GM19372 (cell line): ENCODE measurements around the gene RABL2A.
"Not testable (repeated sequence)": the region's sequence is repeated elsewhere in the genome, so short reads cannot be mapped to it uniquely, and the experiment has no call there.

Experiments used
- ATAC-seq: cut with Tn5 transposase; IDR thresholded peaks from one replicate; pipeline ENCODE4 v1.9.1; 2021; ENCODE audit warnings: mild to moderate bottlenecking, low read depth, moderate library complexity; ENCODE audit not compliant: unreplicated experiment

The RABL2A gene

GRCh38 chr2:113604661-113605060 is 22.4 kb upstream of the RABL2A start:
- ATAC-seq = not testable (repeated sequence)

- ATAC-seq = not testable (repeated sequence)
Observed at GRCh38 chr2:113606036-113606435, 21.0 kb upstream of the RABL2A start.

GRCh38 chr2:113609822-113610221 is 17.2 kb upstream of the RABL2A start:
- ATAC-seq = not testable (repeated sequence)

GRCh38 chr2:113621002-113621401 is 6.1 kb upstream of the RABL2A start:
- not testable (repeated sequence) for ATAC-seq

DNA sequence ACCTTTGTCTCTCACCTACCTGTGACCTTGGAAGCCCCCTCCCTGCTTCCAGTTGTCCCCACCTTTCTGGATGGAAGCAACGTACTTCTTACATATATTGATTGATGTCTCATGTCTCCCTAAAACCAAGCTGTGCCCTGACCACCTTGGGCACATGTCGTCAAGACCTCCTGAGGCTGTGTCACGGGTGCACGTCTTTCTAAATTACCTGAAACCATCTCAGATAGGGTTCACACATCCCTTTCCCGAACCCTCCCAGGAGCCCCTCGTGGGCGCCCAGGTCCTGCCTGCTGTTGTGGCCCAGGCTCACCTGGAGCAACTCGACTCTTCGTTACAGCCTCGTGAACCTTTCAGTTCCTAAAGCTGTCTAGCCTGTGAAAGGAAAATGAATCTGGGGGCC is 1.2 kb upstream of the RABL2A start:
- ATAC-seq = not testable (repeated sequence)

GRCh38 chr2:113632849-113633345 is 5.8 kb downstream of the RABL2A start:
- not testable (repeated sequence) for ATAC-seq

DNA sequence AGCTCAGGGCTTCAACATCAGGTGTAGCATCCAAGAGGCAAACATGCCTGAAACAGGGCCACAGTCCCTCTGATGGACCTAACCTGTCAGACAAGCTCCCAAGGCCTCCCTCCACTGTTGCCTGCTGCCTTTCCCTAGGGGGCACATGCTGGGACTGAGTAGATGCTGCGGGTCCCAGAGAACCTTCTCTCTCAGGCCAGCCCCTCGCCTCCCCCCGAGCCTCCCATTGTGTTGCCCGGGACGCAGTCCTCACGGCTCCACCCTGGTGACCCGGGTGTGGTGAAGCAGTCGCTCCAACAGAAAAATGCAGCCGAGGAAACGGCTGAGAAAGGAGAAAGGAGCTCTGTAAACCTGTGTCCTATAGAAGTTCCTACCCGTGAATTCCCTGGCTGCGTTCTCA is 8.3 kb downstream of the RABL2A start:
- ATAC-seq = not testable (repeated sequence)

DNA sequence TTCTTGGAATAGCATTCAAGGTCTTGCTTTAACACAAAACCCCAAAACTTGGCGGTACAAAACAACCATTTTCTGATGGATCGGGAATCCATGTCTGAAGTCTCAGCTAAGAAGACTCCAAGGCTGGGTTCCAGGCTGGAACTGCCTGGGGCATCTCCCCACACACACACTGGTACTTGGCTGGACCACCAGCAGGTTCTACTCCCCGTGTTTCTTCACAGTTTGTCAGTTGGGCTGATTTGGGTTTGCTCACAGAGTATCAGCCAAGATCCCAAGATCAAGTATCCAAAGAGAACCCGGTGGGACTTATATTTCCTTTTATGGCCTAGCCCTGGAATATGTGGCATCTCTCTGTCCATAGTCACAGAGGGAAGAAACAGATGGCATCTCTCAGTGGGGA is 9.2 kb downstream of the RABL2A start:
- ATAC-seq = not testable (repeated sequence)

- not testable (repeated sequence) for ATAC-seq
Observed at GRCh38 chr2:113638084-113638483, 11.0 kb downstream of the RABL2A start.

- ATAC-seq = not testable (repeated sequence)
Observed at GRCh38 chr2:113646217-113646616, 19.2 kb downstream of the RABL2A start.

- ATAC-seq = not testable (repeated sequence)
Observed at GRCh38 chr2:113650834-113651815, 24.1 kb downstream of the RABL2A start.

DNA sequence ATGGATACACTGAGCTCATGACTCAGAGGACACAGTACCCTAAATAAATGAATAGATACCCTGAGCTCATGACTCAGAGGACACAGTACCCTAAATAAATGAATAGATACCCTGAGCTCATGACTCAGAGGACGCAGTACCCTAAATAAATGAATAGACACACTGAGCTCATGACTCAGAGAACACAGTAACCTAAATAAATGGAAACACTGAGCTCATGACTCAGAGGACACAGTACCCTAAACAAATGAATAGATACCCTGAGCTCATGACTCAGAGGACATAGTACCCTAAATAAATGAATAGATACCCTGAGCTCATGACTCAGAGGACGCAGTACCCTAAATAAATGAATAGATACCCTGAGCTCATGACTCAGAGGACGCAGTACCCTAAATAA is 25.5 kb downstream of the RABL2A start:
- not testable (repeated sequence) for ATAC-seq

DNA sequence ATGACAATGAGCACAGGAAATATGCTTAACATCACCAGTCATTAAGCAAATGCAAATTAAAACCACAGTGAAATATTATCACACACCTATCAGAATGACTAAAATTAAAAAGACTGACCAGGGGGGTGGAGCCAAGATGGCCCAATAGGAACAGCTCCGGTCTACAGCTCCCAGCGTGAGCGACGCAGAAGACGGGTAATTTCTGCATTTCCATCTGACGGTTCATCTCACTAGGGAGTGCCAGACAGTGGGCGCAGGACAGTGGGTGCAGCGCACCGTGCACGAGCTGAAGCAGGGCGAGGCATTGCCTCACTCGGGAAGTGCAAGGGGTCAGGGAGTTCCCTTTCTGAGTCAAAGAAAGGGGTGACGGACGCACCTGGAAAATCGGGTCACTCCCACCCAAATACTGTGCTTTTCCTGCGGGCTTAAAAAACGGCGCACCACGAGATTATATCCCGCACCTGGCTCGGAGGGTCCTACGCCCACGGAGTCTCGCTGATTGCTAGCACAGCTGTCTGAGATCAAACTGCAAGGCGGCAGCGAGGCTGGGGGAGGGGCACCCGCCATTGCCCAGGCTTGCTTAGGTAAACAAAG is 29.1 kb downstream of the RABL2A start:
- not testable (repeated sequence) for ATAC-seq

GRCh38 chr2:113657735-113658134 is 30.7 kb downstream of the RABL2A start:
- not testable (repeated sequence) for ATAC-seq

- not testable (repeated sequence) for ATAC-seq
Observed at GRCh38 chr2:113663285-113664060, 36.4 kb downstream of the RABL2A start.

DNA sequence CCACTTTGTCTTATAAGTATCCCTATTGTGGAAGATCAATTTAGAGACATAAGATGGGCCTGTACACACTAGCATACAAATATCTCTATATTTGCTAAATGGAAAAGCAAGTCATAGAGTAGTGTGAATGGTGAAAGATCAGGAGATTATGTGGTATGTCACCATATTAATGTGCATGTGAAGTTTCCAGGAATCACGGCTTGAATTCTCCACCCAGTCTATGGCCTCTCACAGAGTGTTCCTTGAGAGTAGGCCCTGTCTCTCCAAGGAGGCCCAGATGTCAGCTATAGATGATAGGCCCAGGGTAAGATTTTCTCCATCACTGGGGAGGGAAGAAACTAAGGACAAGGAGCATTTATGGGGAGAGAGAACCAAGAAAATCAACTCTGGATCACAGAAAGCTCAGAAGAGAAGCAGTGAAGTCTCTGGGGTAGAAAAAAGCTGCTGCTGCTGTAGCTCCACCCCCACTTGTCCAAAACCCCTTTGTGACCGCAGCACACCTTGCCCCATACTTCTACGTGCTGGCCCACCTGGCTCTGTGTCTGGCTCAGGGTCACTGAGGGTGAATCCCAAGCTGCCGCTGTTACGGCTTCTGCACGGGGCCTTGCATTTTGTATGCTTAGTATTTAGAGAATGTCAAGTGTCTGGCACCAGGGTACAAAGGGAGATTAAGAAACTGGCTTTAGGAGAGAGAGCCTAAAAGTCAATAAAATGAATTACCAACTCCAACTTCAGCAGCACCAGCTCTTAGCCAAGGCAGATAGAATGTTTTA is 37.9 kb downstream of the RABL2A start:
- not testable (repeated sequence) for ATAC-seq

GRCh38 chr2:113669013-113669412 is 41.9 kb downstream of the RABL2A start:
- ATAC-seq = not testable (repeated sequence)

DNA sequence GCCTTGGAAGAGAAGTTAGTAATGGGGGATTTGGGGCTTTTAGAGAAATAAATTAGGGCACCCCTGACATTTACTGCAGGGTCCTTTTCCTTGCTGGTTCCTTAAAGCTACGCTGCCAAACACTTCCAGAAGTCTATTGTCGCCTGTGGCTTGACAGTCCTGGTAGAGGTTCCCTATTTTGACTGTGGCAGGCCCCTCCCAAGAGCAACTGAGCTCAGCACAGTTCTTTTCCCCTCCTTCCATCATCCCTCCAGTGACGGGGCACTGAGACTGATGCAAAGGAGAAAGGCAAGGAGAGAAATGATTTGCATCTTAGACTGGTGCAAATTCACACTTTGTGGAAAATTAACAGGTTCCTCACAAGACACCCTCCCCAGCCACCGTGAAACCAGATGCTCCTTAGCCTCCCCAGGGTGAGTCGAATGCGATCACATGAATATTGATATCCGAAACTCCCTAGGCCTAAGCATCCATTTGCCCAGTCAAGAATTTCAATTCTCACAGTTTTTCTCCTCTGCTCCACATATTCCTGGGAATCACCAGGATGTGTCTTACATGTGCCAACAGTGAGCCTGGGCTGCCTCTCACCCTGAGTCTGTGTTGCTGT is 45.4 kb downstream of the RABL2A start:
- no peak for ATAC-seq

DNA sequence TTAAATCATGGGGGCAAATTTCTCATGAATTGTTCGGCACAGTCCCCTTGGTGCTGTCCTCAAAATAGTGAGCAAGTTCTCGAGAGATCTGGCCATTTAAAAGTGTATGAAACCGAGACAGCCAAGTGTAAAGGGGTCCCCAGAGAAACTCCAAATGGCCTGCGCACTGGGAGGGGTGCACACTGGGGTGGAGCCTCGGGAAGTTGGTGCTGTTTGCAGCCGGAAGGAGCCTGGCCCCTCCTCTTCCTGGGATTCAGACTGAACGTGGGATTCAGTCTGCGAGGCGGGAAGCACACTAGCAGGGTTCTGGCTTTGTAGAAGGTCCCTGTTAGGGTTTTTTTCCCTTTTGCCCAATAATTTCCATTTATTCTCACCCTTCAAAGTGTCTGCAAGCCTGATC is 48.8 kb downstream of the RABL2A start:
- no peak for ATAC-seq
